H1 (cell line): ENCODE results near the gene COQ5. TPM values are rescaled to one million over a fixed set of nuclear protein-coding genes. Genes with fewer than 3 reads are reported as not detected.
"Not testable (repeated sequence)": the region's sequence is repeated elsewhere in the genome, so short reads cannot be mapped to it uniquely, and the experiment has no call there.

Experiments used
- CTCF ChIA-PET: fragments of 300-600 bp; sonication (Branson Sonifier 250); formaldehyde crosslinking; loops from one replicate; lab custom pipeline; 2021; ENCODE audit not compliant: partially characterized antibody; lab: Charles Lee
- POLR2A ChIA-PET: fragments of 300-600 bp; sonication (Branson Sonifier 250); formaldehyde crosslinking; loops from one replicate; lab custom pipeline; 2021; ENCODE audit warnings: inconsistent platforms; ENCODE audit not compliant: partially characterized antibody; lab: Charles Lee
- DNase-seq, 2 experiments: peaks; one replicate each; pipeline versions ENCODE4 v3.0.0 to v3.0.0-alpha.2; 2010 to 2022; ENCODE audit warnings: low spot score in 2 of 2, low read depth in 1 of 2, mixed read lengths in 1 of 2
- FAIRE-seq: peaks from 2 replicates; lab custom pipeline; 2011; peaks lifted over from hg19 to GRCh38; lab: Jason Lieb, UNC
- H2AFZ ChIP-seq: 2 replicates; pipeline ENCODE4 v1.8.1; 2012; ENCODE audit warnings: low read length, inconsistent platforms
- H2AK5ac ChIP-seq: 2 replicates; pipeline ENCODE4 v1.6.1; 2013; ENCODE audit warnings: low read depth, low read length
- H2BK120ac ChIP-seq: replicated peaks from 2 replicates; pipeline ENCODE3; 2013; ENCODE audit warnings: low read depth, low read length, inconsistent platforms
- H2BK12ac ChIP-seq: 2 replicates; pipeline ENCODE4 v1.6.1; 2013; ENCODE audit warnings: low read depth, low read length
- H2BK15ac ChIP-seq: 2 replicates; pipeline ENCODE4 v1.6.1; 2013; ENCODE audit warnings: low read length
- H2BK20ac ChIP-seq: 2 replicates; pipeline ENCODE4 v1.6.1; 2013; ENCODE audit warnings: low read length
- H2BK5ac ChIP-seq: 2 replicates; pipeline ENCODE4 v1.6.1; 2013; ENCODE audit warnings: low read depth, low read length
- H3K14ac ChIP-seq: 2 replicates; pipeline ENCODE4 v1.6.1; 2013; ENCODE audit warnings: inconsistent platforms; ENCODE audit not compliant: insufficient read length
- H3K18ac ChIP-seq: 2 replicates; pipeline ENCODE4 v1.6.1; 2013; ENCODE audit warnings: low read length; ENCODE audit errors: extremely low read depth
- H3K23ac ChIP-seq: 2 replicates; pipeline ENCODE4 v1.6.1; 2013; ENCODE audit warnings: inconsistent platforms; ENCODE audit not compliant: insufficient read length
- H3K23me2 ChIP-seq: 2 replicates; pipeline ENCODE4 v1.6.1; 2013; ENCODE audit warnings: low read depth, low read length
- H3K27ac ChIP-seq: 2 replicates; pipeline ENCODE4 v1.6.1; 2011; ENCODE audit warnings: low read depth, low read length, inconsistent platforms
- H3K27me3 ChIP-seq, 4 experiments: replicated peaks in 1 of 4; 1 replicate in 1 of 4; 2 replicates in 3 of 4; pipeline versions ENCODE4 v1.6.1 to v1.8.1; 2011 to 2013; ENCODE audit warnings: low read length in 3 of 4, mild to moderate bottlenecking in 3 of 4, inconsistent platforms in 2 of 4, mixed read lengths in 2 of 4, moderate library complexity in 1 of 4; ENCODE audit not compliant: control insufficient read depth in 3 of 4, insufficient read depth in 3 of 4; ENCODE audit errors: extremely low read depth in 1 of 4
- H3K36me3 ChIP-seq, 4 experiments: 2 replicates each; pipeline versions ENCODE4 v1.6.1 to v1.8.1; 2011 to 2013; ENCODE audit warnings: mild to moderate bottlenecking in 4 of 4, low read length in 3 of 4, moderate library complexity in 2 of 4, control low read depth in 1 of 4, inconsistent platforms in 1 of 4; ENCODE audit not compliant: insufficient read depth in 4 of 4, control insufficient read depth in 2 of 4
- H3K4ac ChIP-seq: replicated peaks from 2 replicates; pipeline ENCODE3; 2013; ENCODE audit warnings: low read length, low read depth, mixed read lengths, inconsistent platforms; ENCODE audit not compliant: insufficient read length
- H3K4me1 ChIP-seq, 4 experiments: replicated peaks in 1 of 4; 1 replicate in 1 of 4; 2 replicates in 3 of 4; pipeline versions ENCODE4 v1.6.1 to v1.8.1; 2011 to 2013; ENCODE audit warnings: low read length in 3 of 4, inconsistent platforms in 2 of 4, mixed read lengths in 1 of 4; ENCODE audit not compliant: insufficient read depth in 4 of 4, control insufficient read depth in 3 of 4
- H3K4me2 ChIP-seq, 2 experiments: 2 replicates each; pipeline versions ENCODE4 v1.6.1 to v1.8.1; 2011 to 2013; ENCODE audit warnings: low read depth in 2 of 2, low read length in 2 of 2, control low read depth in 1 of 2, inconsistent platforms in 1 of 2, mild to moderate bottlenecking in 1 of 2; ENCODE audit not compliant: insufficient read depth in 1 of 2
- H3K4me3 ChIP-seq, 4 experiments: fragments of 200-600, 300-600 bp in 1 of 4; sonication (generic), shearing (Covaris generic), sonication (Bioruptor Twin) in 1 of 4; 2 replicates each; pipeline versions ENCODE4 v1.5.1 to v1.8.1; 2011 to 2016; ENCODE audit warnings: low read length in 4 of 4, low read depth in 3 of 4, control low read depth in 2 of 4, inconsistent platforms in 2 of 4, mild to moderate bottlenecking in 2 of 4, mixed read lengths in 1 of 4, moderate library complexity in 1 of 4; ENCODE audit not compliant: insufficient read depth in 2 of 4; ENCODE audit errors: extremely low read depth in 1 of 4
- H3K56ac ChIP-seq: replicated peaks from 2 replicates; pipeline ENCODE3; 2013; ENCODE audit warnings: low read depth, mild to moderate bottlenecking, mixed read lengths, low read length, inconsistent platforms; ENCODE audit not compliant: insufficient read length
- H3K79me1 ChIP-seq: 2 replicates; pipeline ENCODE4 v1.6.1; 2013; ENCODE audit warnings: low read depth, low read length, control low read depth
- H3K79me2 ChIP-seq, 2 experiments: 2 replicates each; pipeline versions ENCODE4 v1.6.1 to v1.8.1; 2012 to 2013; ENCODE audit warnings: low read length in 2 of 2, mild to moderate bottlenecking in 2 of 2, inconsistent platforms in 1 of 2; ENCODE audit not compliant: insufficient read depth in 2 of 2, control insufficient read depth in 1 of 2
- H3K9ac ChIP-seq, 4 experiments: replicated peaks in 1 of 4; 1 replicate in 1 of 4; 2 replicates in 3 of 4; pipeline versions ENCODE4 v1.6.1 to v1.8.1; 2011 to 2013; ENCODE audit warnings: low read depth in 3 of 4, low read length in 3 of 4, control low read depth in 2 of 4, mild to moderate bottlenecking in 2 of 4, moderate library complexity in 2 of 4, inconsistent platforms in 1 of 4; ENCODE audit errors: extremely low read depth in 1 of 4
- H3K9me3 ChIP-seq, 2 experiments: 2 replicates each; pipeline versions ENCODE4 v1.6.1 to v1.8.1; 2012 to 2013; ENCODE audit warnings: mild to moderate bottlenecking in 2 of 2, moderate library complexity in 2 of 2, control low read depth in 1 of 2, inconsistent platforms in 1 of 2, low read depth in 1 of 2, low read length in 1 of 2, mixed read lengths in 1 of 2; ENCODE audit not compliant: insufficient read depth in 2 of 2
- H4K20me1 ChIP-seq, 2 experiments: replicated peaks in 1 of 2; 2 replicates each; pipeline versions ENCODE3 to v1.8.1; 2011 to 2013; ENCODE audit warnings: inconsistent platforms in 2 of 2, low read length in 2 of 2, mild to moderate bottlenecking in 1 of 2; ENCODE audit not compliant: insufficient read depth in 2 of 2, control insufficient read depth in 1 of 2
- H4K5ac ChIP-seq: 2 replicates; pipeline ENCODE4 v1.6.1; 2013; ENCODE audit warnings: low read length, low read depth, mixed read lengths, inconsistent platforms; ENCODE audit not compliant: insufficient read length
- H4K8ac ChIP-seq: 2 replicates; pipeline ENCODE4 v1.8.0; 2013; ENCODE audit warnings: mild to moderate bottlenecking, moderate library complexity, low read length, inconsistent platforms; ENCODE audit not compliant: insufficient read depth; ENCODE audit errors: extremely low read depth
- H4K91ac ChIP-seq: replicated peaks from 2 replicates; pipeline ENCODE3; 2013; ENCODE audit warnings: low read length, mixed read lengths, inconsistent platforms; ENCODE audit not compliant: insufficient read length
- WGBS, 2 experiments: shearing (Covaris generic) in 1 of 2; methylation state at CpG; one replicate each; pipeline versions ENCODE4 v1.1.6 to v1.1.7; 2013 to 2015; ENCODE audit warnings: low lambda C conversion rate in 2 of 2, mixed read lengths in 2 of 2, inconsistent platforms in 1 of 2, low coverage in 1 of 2, missing lambda C conversion rate in 1 of 2; ENCODE audit not compliant: insufficient replicate concordance in 2 of 2, insufficient coverage in 1 of 2, insufficient read length in 1 of 2; ENCODE audit errors: extremely low coverage in 1 of 2, missing lambda C conversion rate in 1 of 2; 5-methylcytosine and 5-hydroxymethylcytosine counted together
- polyA plus RNA-seq, 7 experiments: library from polyadenylated mRNA; depleted of rRNA in 3 of 7; stranded (reverse) in 5 of 7; unstranded in 2 of 7; fragments of >200 nt in 5 of 7; fragments of 200-250 nt in 2 of 7; gene quantifications; 1 replicate in 5 of 7; 2 replicates in 1 of 7; 4 replicates in 1 of 7; pipeline versions ENCODE4 v1.2.1 to v1.2.3, GENCODE V29; 2011 to 2013; ENCODE audit warnings: missing spikeins in 2 of 7, mixed read lengths in 2 of 7
- total RNA-seq: library from RNA; stranded (reverse); fragmentation: NEBNext Ultra II Directional; extraction: Animal tissue kit (Norgen Biotek cat#: 25700); gene quantifications from 2 replicates; pipeline ENCODE4 v1.2.1, GENCODE V29; 2021

The COQ5 gene
- total and polyA plus RNA-seq, 2 of the 8 experiments (the other 6 are each of a cell fraction or from before 2014, with no cell fraction given) = 35.1 to 35.8 TPM

GRCh38 chr12:120487552-120487951 is 41.4 kb downstream of the COQ5 start:
- not testable (repeated sequence) for H3K56ac ChIP-seq, H3K27me3 ChIP-seq, H3K4ac ChIP-seq, H4K20me1 ChIP-seq, H3K79me2 ChIP-seq, H3K9me3 ChIP-seq, H2BK15ac ChIP-seq, H2BK5ac ChIP-seq, H3K27ac ChIP-seq, H2AFZ ChIP-seq, H2BK20ac ChIP-seq, H3K18ac ChIP-seq, H3K9ac ChIP-seq, H3K36me3 ChIP-seq, H2BK120ac ChIP-seq, H3K4me2 ChIP-seq, H3K79me1 ChIP-seq, H4K8ac ChIP-seq, H3K4me3 ChIP-seq, H2AK5ac ChIP-seq, H3K23me2 ChIP-seq, H3K4me1 ChIP-seq, H3K14ac ChIP-seq, FAIRE-seq, H3K23ac ChIP-seq, H2BK12ac ChIP-seq, H4K91ac ChIP-seq, DNase-seq, H4K5ac ChIP-seq
- ChIA-PET CTCF (interaction anchor here (0.6 to 6.6 kb wide), 2 partner anchors 19 to 30 kb away, joined by 3 to 47 read pairs; partner anchors contain the start of gene SRSF9), POLR2A (interaction anchor here (1.1 kb wide), 1 partner anchor 13 kb away, joined by 3 read pairs; no protein-coding TSS in a partner anchor)
- WGBS, 2 experiments = 94% methylated on average over 7 of the region's 7 CpGs; no CpG with 5 or more reads in 1 of the 2 experiments
